PC-3 (cell line): ENCODE results near the gene SPOCD1. TPM values are rescaled to one million over a fixed set of nuclear protein-coding genes. Genes with fewer than 3 reads are reported as not detected.

Experiments
- ATAC-seq: fragments of 200-7000 bp; cut with Tn5 transposase; 2 replicates; pipeline ENCODE4 v1.9.1; 2020; ENCODE audit warnings: mild to moderate bottlenecking, moderate library complexity
- BruUV-seq: library from RNA; stranded (reverse); fragments of 400-500 nt; replicated peaks from 2 replicates; lab custom pipeline; 2021; lab: Mats Ljungman, UMichigan
- CTCF ChIA-PET: fragments of 300-600 bp; sonication (Branson Sonifier 250); formaldehyde crosslinking; loops from one replicate; lab custom pipeline; 2022; ENCODE audit warnings: antibody characterized with exemption; lab: Charles Lee
- POLR2A ChIA-PET: fragments of 300-600 bp; sonication (Branson Sonifier 250); formaldehyde crosslinking; loops from one replicate; lab custom pipeline; 2022; ENCODE audit warnings: antibody characterized with exemption; ENCODE audit not compliant: unreplicated experiment; lab: Charles Lee
- DNase-seq: peaks from one replicate; pipeline ENCODE4 v3.0.0-alpha.2; 2015
- H2AFZ ChIP-seq: fragments of 300-600 bp; sonication (generic); 2 replicates; pipeline ENCODE4 v1.6.0; 2016; ENCODE audit warnings: antibody characterized with exemption, low read length
- H3F3A ChIP-seq: fragments of 300-600 bp; sonication (generic); one replicate; pipeline ENCODE4 v1.6.0; 2017; ENCODE audit warnings: antibody characterized with exemption, low read length, control low read depth, mild to moderate bottlenecking; ENCODE audit not compliant: unreplicated experiment
- H3K27ac ChIP-seq: fragments of 300-600 bp; sonication (generic); 2 replicates; pipeline ENCODE4 v1.5.1; 2016; ENCODE audit warnings: mild to moderate bottlenecking, low read length
- H3K27me3 ChIP-seq: fragments of 300-600 bp; sonication (generic); 2 replicates; pipeline ENCODE4 v1.6.1; 2016; ENCODE audit warnings: low read length, mixed read lengths
- H3K36me3 ChIP-seq: fragments of 300-600 bp; sonication (generic); 2 replicates; pipeline ENCODE4 v1.6.1; 2016; ENCODE audit warnings: low read depth, mixed run types, low read length, mixed read lengths
- H3K4me1 ChIP-seq: fragments of 300-600 bp; sonication (generic); 2 replicates; pipeline ENCODE4 v1.5.1; 2016; ENCODE audit warnings: low read length; ENCODE audit not compliant: insufficient read depth
- H3K4me2 ChIP-seq: fragments of 300-600 bp; sonication (generic); 2 replicates; pipeline ENCODE4 v1.6.0; 2016; ENCODE audit warnings: low read length
- H3K4me3 ChIP-seq: fragments of 300-600 bp; sonication (generic); 2 replicates; pipeline ENCODE4 v1.5.1; 2016; ENCODE audit warnings: mild to moderate bottlenecking, low read length, mixed read lengths
- H3K79me2 ChIP-seq: fragments of 300-600 bp; sonication (generic); 2 replicates; pipeline ENCODE4 v1.6.1; 2017; ENCODE audit warnings: low read length, mixed read lengths
- H3K9ac ChIP-seq: fragments of 300-600 bp; sonication (generic); 2 replicates; pipeline ENCODE4 v1.6.0; 2016; ENCODE audit warnings: mild to moderate bottlenecking, low read length
- H3K9me2 ChIP-seq: fragments of 300-600 bp; sonication (generic); replicated peaks from 2 replicates; pipeline ENCODE4 v1.6.1; 2016; ENCODE audit warnings: mixed run types, low read length, mixed read lengths
- H3K9me3 ChIP-seq: fragments of 300-600 bp; sonication (generic); 2 replicates; pipeline ENCODE4 v1.6.1; 2016; ENCODE audit warnings: low read length, mixed read lengths
- H4K20me1 ChIP-seq: fragments of 300-600 bp; sonication (generic); 2 replicates; pipeline ENCODE4 v1.6.1; 2016; ENCODE audit warnings: low read length, mixed read lengths
- EZH2 ChIP-seq: fragments of 300-600 bp; sonication (generic); IDR thresholded peaks from one replicate; pipeline ENCODE4 v1.6.1; 2017; ENCODE audit warnings: antibody characterized with exemption, mild to moderate bottlenecking, low read length; ENCODE audit not compliant: unreplicated experiment
- EZH2phosphoT487 ChIP-seq: fragments of 300-600 bp; sonication (generic); IDR thresholded peaks from 2 replicates; pipeline ENCODE4 v1.6.1; 2018; ENCODE audit warnings: mild to moderate bottlenecking, antibody characterized with exemption, low read length, borderline replicate concordance
- intact Hi-C: fragments of 100-400 bp; cut with micrococcal nuclease; formaldehyde crosslinking; loops from 2 replicates; pipeline ENCODE4 v1.9.0; 2023
- total RNA-seq: library from RNA; depleted of rRNA; stranded (reverse); fragments of >200 nt; gene quantifications from 2 replicates; pipeline ENCODE4 v1.2.3, GENCODE V29; 2014
- TF ChIP-seq, protein P1 (sequence below): fragments of 300-600 bp; sonication (generic); conservative IDR thresholded peaks from 2 replicates; pipeline ENCODE4 v1.5.1; 2017; ENCODE audit warnings: antibody characterized with exemption, low read depth, mild to moderate bottlenecking, low read length

The SPOCD1 gene
- total RNA-seq, 1 experiment from 2014 or later = 5.4 TPM

DNA sequence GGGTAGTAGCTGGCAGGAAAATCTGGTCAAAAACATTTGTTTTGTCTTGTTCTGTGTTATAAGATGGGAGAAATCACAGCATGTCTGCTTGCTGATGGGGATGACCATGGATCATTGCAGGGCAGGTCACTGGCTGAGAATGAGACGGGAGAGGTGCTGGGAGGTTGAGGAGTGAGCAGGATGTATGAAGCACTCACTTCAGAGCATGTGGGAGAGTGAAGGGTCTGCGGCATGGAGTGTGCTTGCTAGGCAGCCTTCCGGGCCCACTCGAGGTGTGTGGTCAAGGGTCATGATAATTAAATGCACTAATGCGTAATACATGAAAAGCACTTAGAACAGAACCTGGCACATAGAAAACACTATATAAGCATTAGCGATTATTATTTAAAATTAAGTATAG, 42.0 kb upstream of the SPOCD1 start:
- Histone ChIP-seq H3K27ac (no peak overlapping the region), H3F3A (no peaks in the 10 kb centered on the region), H3K27me3 (no peaks in the 10 kb centered on the region), H3K4me2 (no peak overlapping the region), H3K9me3 (no peaks in the 10 kb centered on the region), H4K20me1 (no peaks in the 10 kb centered on the region), H2AFZ (no peak overlapping the region), H3K9ac (no peak overlapping the region), H3K4me3 (no peak overlapping the region), H3K4me1 (peaks cover 11% of the 10 kb centered on the region), H3K9me2 (no peaks in the 10 kb centered on the region), H3K36me3 (no peaks in the 10 kb centered on the region), H3K79me2 (no peaks in the 10 kb centered on the region)
- no TSS peak for BruUV-seq
- ChIA-PET POLR2A (no interaction called here), CTCF (no interaction called here)
- DNase-seq (no peak), ATAC-seq (no peak)
- intact Hi-C loops = no loop called here
- TF ChIP-seq, protein P1, sequence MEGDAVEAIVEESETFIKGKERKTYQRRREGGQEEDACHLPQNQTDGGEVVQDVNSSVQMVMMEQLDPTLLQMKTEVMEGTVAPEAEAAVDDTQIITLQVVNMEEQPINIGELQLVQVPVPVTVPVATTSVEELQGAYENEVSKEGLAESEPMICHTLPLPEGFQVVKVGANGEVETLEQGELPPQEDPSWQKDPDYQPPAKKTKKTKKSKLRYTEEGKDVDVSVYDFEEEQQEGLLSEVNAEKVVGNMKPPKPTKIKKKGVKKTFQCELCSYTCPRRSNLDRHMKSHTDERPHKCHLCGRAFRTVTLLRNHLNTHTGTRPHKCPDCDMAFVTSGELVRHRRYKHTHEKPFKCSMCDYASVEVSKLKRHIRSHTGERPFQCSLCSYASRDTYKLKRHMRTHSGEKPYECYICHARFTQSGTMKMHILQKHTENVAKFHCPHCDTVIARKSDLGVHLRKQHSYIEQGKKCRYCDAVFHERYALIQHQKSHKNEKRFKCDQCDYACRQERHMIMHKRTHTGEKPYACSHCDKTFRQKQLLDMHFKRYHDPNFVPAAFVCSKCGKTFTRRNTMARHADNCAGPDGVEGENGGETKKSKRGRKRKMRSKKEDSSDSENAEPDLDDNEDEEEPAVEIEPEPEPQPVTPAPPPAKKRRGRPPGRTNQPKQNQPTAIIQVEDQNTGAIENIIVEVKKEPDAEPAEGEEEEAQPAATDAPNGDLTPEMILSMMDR = no peak
- no peak for TF ChIP-seq EZH2
- TF ChIP-seq EZH2phosphoT487 = no peak

DNA sequence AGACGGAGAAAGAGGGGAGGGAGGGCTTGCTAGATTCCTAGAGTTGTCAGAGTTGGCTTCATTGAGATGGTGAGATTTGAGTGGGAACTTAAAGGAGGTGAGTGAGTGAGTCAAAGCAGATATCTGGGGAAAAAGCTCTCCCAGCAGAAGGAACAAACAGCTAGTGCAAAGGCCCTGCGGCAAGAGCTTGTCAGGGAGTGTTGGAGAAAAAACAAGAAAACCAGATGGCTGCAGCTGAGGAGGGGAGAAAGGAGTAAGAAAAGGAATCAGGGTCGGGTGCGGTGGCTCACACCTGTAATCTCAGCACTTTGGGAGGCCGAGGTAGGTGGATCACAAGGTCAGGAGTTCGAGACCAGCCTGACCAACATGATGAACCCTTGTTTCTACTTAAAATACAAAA, 40.3 kb upstream of the SPOCD1 start:
- no peak overlapping the region for H3K4me3 ChIP-seq
- no peaks in the 10 kb centered on the region for H3K9me2 ChIP-seq
- H3K27ac ChIP-seq = no peak overlapping the region
- H3K27me3 ChIP-seq = no peaks in the 10 kb centered on the region
- H3K79me2 ChIP-seq = no peaks in the 10 kb centered on the region
- peaks cover 11% of the 10 kb centered on the region for H3K4me1 ChIP-seq
- no peaks in the 10 kb centered on the region for H3K9me3 ChIP-seq
- BruUV-seq = no TSS peak
- POLR2A ChIA-PET = no interaction called here
- no peak overlapping the region for H3K4me2 ChIP-seq
- CTCF ChIA-PET = no interaction called here
- H3K9ac ChIP-seq = no peak overlapping the region
- DNase-seq = no peak
- H4K20me1 ChIP-seq = no peaks in the 10 kb centered on the region
- no peaks in the 10 kb centered on the region for H3F3A ChIP-seq
- H3K36me3 ChIP-seq = no peaks in the 10 kb centered on the region
- TF ChIP-seq, protein P1 = no peak
- TF ChIP-seq EZH2phosphoT487 (no peak), EZH2 (no peak)
- peak overlapping the region; percentile 84 for H2AFZ ChIP-seq
- ATAC-seq = no peak
- intact Hi-C loops = no loop called here

DNA sequence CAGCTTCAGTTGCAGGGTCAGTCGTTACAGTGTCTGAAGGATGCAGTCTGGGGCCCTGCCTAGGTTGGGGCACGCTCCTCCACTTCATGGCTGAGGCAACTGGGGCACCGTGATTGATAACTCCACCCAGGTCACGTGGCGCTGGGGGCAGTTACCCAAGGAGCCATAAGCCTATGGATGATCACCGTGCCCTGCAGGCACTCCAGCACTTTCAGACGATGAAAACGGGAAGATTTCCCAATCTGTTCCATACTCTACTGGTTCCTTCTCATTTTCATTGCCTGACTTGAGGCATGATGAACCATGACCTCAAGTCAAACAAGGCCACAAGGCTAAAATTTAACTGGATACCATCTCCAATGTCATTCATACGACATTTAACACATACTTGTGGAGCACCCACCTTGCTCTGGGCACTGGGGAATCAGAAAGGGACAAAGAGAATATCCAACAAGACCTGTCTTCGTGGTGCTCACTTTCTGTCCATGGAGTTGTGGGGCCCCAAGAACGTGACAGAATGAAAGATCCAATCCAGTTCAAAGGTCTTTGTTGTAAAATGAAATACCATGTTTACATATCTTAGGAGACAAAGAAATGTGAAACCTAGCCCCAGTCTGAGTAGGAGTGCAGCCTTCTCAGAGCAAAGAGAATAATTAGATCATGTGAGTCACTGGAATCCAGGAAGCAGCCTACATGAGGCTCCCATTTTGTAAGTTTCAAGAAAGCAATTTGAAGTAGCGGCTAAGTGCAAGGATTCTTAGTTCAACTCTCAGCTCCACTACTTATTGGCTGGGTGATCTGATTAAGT, 39.4 kb upstream of the SPOCD1 start:
- DNase-seq (peak; percentile 56), ATAC-seq (peak; percentile 94)
- no peak overlapping the region for H3K4me3 ChIP-seq
- H3K36me3 ChIP-seq = no peaks in the 10 kb centered on the region
- H4K20me1 ChIP-seq = no peaks in the 10 kb centered on the region
- POLR2A ChIA-PET = no interaction called here
- peak overlapping the region; percentile 44; the same call in 1 of the 2 replicates for H3K4me2 ChIP-seq
- H3K27me3 ChIP-seq = no peaks in the 10 kb centered on the region
- H2AFZ ChIP-seq = peak overlapping the region; percentile 84
- no peaks in the 10 kb centered on the region for H3K9me3 ChIP-seq
- no peaks in the 10 kb centered on the region for H3K9me2 ChIP-seq
- no peaks in the 10 kb centered on the region for H3K79me2 ChIP-seq
- BruUV-seq = no TSS peak
- peaks cover 11% of the 10 kb centered on the region for H3K4me1 ChIP-seq
- CTCF ChIA-PET = no interaction called here
- no peak overlapping the region for H3K9ac ChIP-seq
- intact Hi-C loops = no loop called here
- H3K27ac ChIP-seq = 0 out of 2 replicates have a peak overlapping the region, but pooled peaks have one; percentile 22
- TF ChIP-seq, protein P1 = no peak
- TF ChIP-seq EZH2phosphoT487 (no peak), EZH2 (no peak)
- H3F3A ChIP-seq = no peaks in the 10 kb centered on the region
